H1 (cell line): ENCODE measurements around the gene PPA1. TPM values are rescaled to one million over a fixed set of nuclear protein-coding genes. Genes with fewer than 3 reads are reported as not detected.

Source experiments
- CTCF ChIA-PET: fragments of 300-600 bp; sonication (Branson Sonifier 250); formaldehyde crosslinking; loops from one replicate; lab custom pipeline; 2021; ENCODE audit not compliant: partially characterized antibody; lab: Charles Lee
- POLR2A ChIA-PET: fragments of 300-600 bp; sonication (Branson Sonifier 250); formaldehyde crosslinking; loops from one replicate; lab custom pipeline; 2021; ENCODE audit warnings: inconsistent platforms; ENCODE audit not compliant: partially characterized antibody; lab: Charles Lee
- DNase-seq, 2 experiments: peaks; one replicate each; pipeline versions ENCODE4 v3.0.0 to v3.0.0-alpha.2; 2010 to 2022; ENCODE audit warnings: low spot score in 2 of 2, low read depth in 1 of 2, mixed read lengths in 1 of 2
- FAIRE-seq: peaks from 2 replicates; lab custom pipeline; 2011; peaks lifted over from hg19 to GRCh38; lab: Jason Lieb, UNC
- H2AFZ ChIP-seq: 2 replicates; pipeline ENCODE4 v1.8.1; 2012; ENCODE audit warnings: low read length, inconsistent platforms
- H2AK5ac ChIP-seq: 2 replicates; pipeline ENCODE4 v1.6.1; 2013; ENCODE audit warnings: low read depth, low read length
- H2BK120ac ChIP-seq: replicated peaks from 2 replicates; pipeline ENCODE3; 2013; ENCODE audit warnings: low read depth, low read length, inconsistent platforms
- H2BK12ac ChIP-seq: 2 replicates; pipeline ENCODE4 v1.6.1; 2013; ENCODE audit warnings: low read depth, low read length
- H2BK15ac ChIP-seq: 2 replicates; pipeline ENCODE4 v1.6.1; 2013; ENCODE audit warnings: low read length
- H2BK20ac ChIP-seq: 2 replicates; pipeline ENCODE4 v1.6.1; 2013; ENCODE audit warnings: low read length
- H2BK5ac ChIP-seq: 2 replicates; pipeline ENCODE4 v1.6.1; 2013; ENCODE audit warnings: low read depth, low read length
- H3K14ac ChIP-seq: 2 replicates; pipeline ENCODE4 v1.6.1; 2013; ENCODE audit warnings: inconsistent platforms; ENCODE audit not compliant: insufficient read length
- H3K18ac ChIP-seq: 2 replicates; pipeline ENCODE4 v1.6.1; 2013; ENCODE audit warnings: low read length; ENCODE audit errors: extremely low read depth
- H3K23ac ChIP-seq: 2 replicates; pipeline ENCODE4 v1.6.1; 2013; ENCODE audit warnings: inconsistent platforms; ENCODE audit not compliant: insufficient read length
- H3K23me2 ChIP-seq: 2 replicates; pipeline ENCODE4 v1.6.1; 2013; ENCODE audit warnings: low read depth, low read length
- H3K27ac ChIP-seq: 2 replicates; pipeline ENCODE4 v1.6.1; 2011; ENCODE audit warnings: low read depth, low read length, inconsistent platforms
- H3K27me3 ChIP-seq, 4 experiments: replicated peaks in 1 of 4; 1 replicate in 1 of 4; 2 replicates in 3 of 4; pipeline versions ENCODE4 v1.6.1 to v1.8.1; 2011 to 2013; ENCODE audit warnings: low read length in 3 of 4, mild to moderate bottlenecking in 3 of 4, inconsistent platforms in 2 of 4, mixed read lengths in 2 of 4, moderate library complexity in 1 of 4; ENCODE audit not compliant: control insufficient read depth in 3 of 4, insufficient read depth in 3 of 4; ENCODE audit errors: extremely low read depth in 1 of 4
- H3K36me3 ChIP-seq, 4 experiments: 2 replicates each; pipeline versions ENCODE4 v1.6.1 to v1.8.1; 2011 to 2013; ENCODE audit warnings: mild to moderate bottlenecking in 4 of 4, low read length in 3 of 4, moderate library complexity in 2 of 4, control low read depth in 1 of 4, inconsistent platforms in 1 of 4; ENCODE audit not compliant: insufficient read depth in 4 of 4, control insufficient read depth in 2 of 4
- H3K4ac ChIP-seq: replicated peaks from 2 replicates; pipeline ENCODE3; 2013; ENCODE audit warnings: low read length, low read depth, mixed read lengths, inconsistent platforms; ENCODE audit not compliant: insufficient read length
- H3K4me1 ChIP-seq, 4 experiments: replicated peaks in 1 of 4; 1 replicate in 1 of 4; 2 replicates in 3 of 4; pipeline versions ENCODE4 v1.6.1 to v1.8.1; 2011 to 2013; ENCODE audit warnings: low read length in 3 of 4, inconsistent platforms in 2 of 4, mixed read lengths in 1 of 4; ENCODE audit not compliant: insufficient read depth in 4 of 4, control insufficient read depth in 3 of 4
- H3K4me2 ChIP-seq, 2 experiments: 2 replicates each; pipeline versions ENCODE4 v1.6.1 to v1.8.1; 2011 to 2013; ENCODE audit warnings: low read depth in 2 of 2, low read length in 2 of 2, control low read depth in 1 of 2, inconsistent platforms in 1 of 2, mild to moderate bottlenecking in 1 of 2; ENCODE audit not compliant: insufficient read depth in 1 of 2
- H3K4me3 ChIP-seq, 4 experiments: fragments of 200-600, 300-600 bp in 1 of 4; sonication (generic), shearing (Covaris generic), sonication (Bioruptor Twin) in 1 of 4; 2 replicates each; pipeline versions ENCODE4 v1.5.1 to v1.8.1; 2011 to 2016; ENCODE audit warnings: low read length in 4 of 4, low read depth in 3 of 4, control low read depth in 2 of 4, inconsistent platforms in 2 of 4, mild to moderate bottlenecking in 2 of 4, mixed read lengths in 1 of 4, moderate library complexity in 1 of 4; ENCODE audit not compliant: insufficient read depth in 2 of 4; ENCODE audit errors: extremely low read depth in 1 of 4
- H3K56ac ChIP-seq: replicated peaks from 2 replicates; pipeline ENCODE3; 2013; ENCODE audit warnings: low read depth, mild to moderate bottlenecking, mixed read lengths, low read length, inconsistent platforms; ENCODE audit not compliant: insufficient read length
- H3K79me1 ChIP-seq: 2 replicates; pipeline ENCODE4 v1.6.1; 2013; ENCODE audit warnings: low read depth, low read length, control low read depth
- H3K79me2 ChIP-seq, 2 experiments: 2 replicates each; pipeline versions ENCODE4 v1.6.1 to v1.8.1; 2012 to 2013; ENCODE audit warnings: low read length in 2 of 2, mild to moderate bottlenecking in 2 of 2, inconsistent platforms in 1 of 2; ENCODE audit not compliant: insufficient read depth in 2 of 2, control insufficient read depth in 1 of 2
- H3K9ac ChIP-seq, 4 experiments: replicated peaks in 1 of 4; 1 replicate in 1 of 4; 2 replicates in 3 of 4; pipeline versions ENCODE4 v1.6.1 to v1.8.1; 2011 to 2013; ENCODE audit warnings: low read depth in 3 of 4, low read length in 3 of 4, control low read depth in 2 of 4, mild to moderate bottlenecking in 2 of 4, moderate library complexity in 2 of 4, inconsistent platforms in 1 of 4; ENCODE audit errors: extremely low read depth in 1 of 4
- H3K9me3 ChIP-seq, 2 experiments: 2 replicates each; pipeline versions ENCODE4 v1.6.1 to v1.8.1; 2012 to 2013; ENCODE audit warnings: mild to moderate bottlenecking in 2 of 2, moderate library complexity in 2 of 2, control low read depth in 1 of 2, inconsistent platforms in 1 of 2, low read depth in 1 of 2, low read length in 1 of 2, mixed read lengths in 1 of 2; ENCODE audit not compliant: insufficient read depth in 2 of 2
- H4K20me1 ChIP-seq, 2 experiments: replicated peaks in 1 of 2; 2 replicates each; pipeline versions ENCODE3 to v1.8.1; 2011 to 2013; ENCODE audit warnings: inconsistent platforms in 2 of 2, low read length in 2 of 2, mild to moderate bottlenecking in 1 of 2; ENCODE audit not compliant: insufficient read depth in 2 of 2, control insufficient read depth in 1 of 2
- H4K5ac ChIP-seq: 2 replicates; pipeline ENCODE4 v1.6.1; 2013; ENCODE audit warnings: low read length, low read depth, mixed read lengths, inconsistent platforms; ENCODE audit not compliant: insufficient read length
- H4K8ac ChIP-seq: 2 replicates; pipeline ENCODE4 v1.8.0; 2013; ENCODE audit warnings: mild to moderate bottlenecking, moderate library complexity, low read length, inconsistent platforms; ENCODE audit not compliant: insufficient read depth; ENCODE audit errors: extremely low read depth
- H4K91ac ChIP-seq: replicated peaks from 2 replicates; pipeline ENCODE3; 2013; ENCODE audit warnings: low read length, mixed read lengths, inconsistent platforms; ENCODE audit not compliant: insufficient read length
- ASH2L ChIP-seq: fragments of 200-600, 300-600 bp; sonication (generic); IDR thresholded peaks from one replicate; pipeline ENCODE4 v1.7.1; 2017; ENCODE audit warnings: low read length
- CEBPB ChIP-seq: IDR thresholded peaks from 2 replicates; pipeline ENCODE4 v1.6.1; 2012; ENCODE audit warnings: low read depth, low read length
- KDM4A ChIP-seq: IDR thresholded peaks from one replicate; pipeline ENCODE4 v1.7.1; 2012; ENCODE audit warnings: low read depth, mild to moderate bottlenecking, moderate library complexity, low read length, inconsistent platforms; ENCODE audit not compliant: severe bottlenecking
- NRF1 ChIP-seq: IDR thresholded peaks from 2 replicates; pipeline ENCODE4 v1.6.1; 2011; ENCODE audit warnings: mild to moderate bottlenecking, low read depth, low read length, improper control_type of control experiment
- RFX5 ChIP-seq: IDR thresholded peaks from 2 replicates; pipeline ENCODE4 v1.6.1; 2011; ENCODE audit warnings: low read depth, low read length, improper control_type of control experiment, borderline replicate concordance
- SIX5 ChIP-seq: IDR thresholded peaks from 2 replicates; pipeline ENCODE4 v1.6.1; 2011; ENCODE audit warnings: mild to moderate bottlenecking, low read depth, low read length
- TAF1 ChIP-seq: IDR thresholded peaks from 2 replicates; pipeline ENCODE4 v1.6.1; 2011; ENCODE audit warnings: mild to moderate bottlenecking, low read depth, low read length
- WGBS, 2 experiments: shearing (Covaris generic) in 1 of 2; methylation state at CpG; one replicate each; pipeline versions ENCODE4 v1.1.6 to v1.1.7; 2013 to 2015; ENCODE audit warnings: low lambda C conversion rate in 2 of 2, mixed read lengths in 2 of 2, inconsistent platforms in 1 of 2, low coverage in 1 of 2, missing lambda C conversion rate in 1 of 2; ENCODE audit not compliant: insufficient replicate concordance in 2 of 2, insufficient coverage in 1 of 2, insufficient read length in 1 of 2; ENCODE audit errors: extremely low coverage in 1 of 2, missing lambda C conversion rate in 1 of 2; 5-methylcytosine and 5-hydroxymethylcytosine counted together
- polyA plus RNA-seq, 7 experiments: library from polyadenylated mRNA; depleted of rRNA in 3 of 7; stranded (reverse) in 5 of 7; unstranded in 2 of 7; fragments of >200 nt in 5 of 7; fragments of 200-250 nt in 2 of 7; gene quantifications; 1 replicate in 5 of 7; 2 replicates in 1 of 7; 4 replicates in 1 of 7; pipeline versions ENCODE4 v1.2.1 to v1.2.3, GENCODE V29; 2011 to 2013; ENCODE audit warnings: missing spikeins in 2 of 7, mixed read lengths in 2 of 7
- total RNA-seq: library from RNA; stranded (reverse); fragmentation: NEBNext Ultra II Directional; extraction: Animal tissue kit (Norgen Biotek cat#: 25700); gene quantifications from 2 replicates; pipeline ENCODE4 v1.2.1, GENCODE V29; 2021
- TF ChIP-seq, protein P1 (sequence below): IDR thresholded peaks from 2 replicates; pipeline ENCODE4 v1.6.1; 2011; ENCODE audit warnings: low read length, improper control_type of control experiment

PPA1 gene
- total and polyA plus RNA-seq, 2 of the 8 experiments (the other 6 are each of a cell fraction or from before 2014, with no cell fraction given) = 77.0 to 191 TPM

DNA sequence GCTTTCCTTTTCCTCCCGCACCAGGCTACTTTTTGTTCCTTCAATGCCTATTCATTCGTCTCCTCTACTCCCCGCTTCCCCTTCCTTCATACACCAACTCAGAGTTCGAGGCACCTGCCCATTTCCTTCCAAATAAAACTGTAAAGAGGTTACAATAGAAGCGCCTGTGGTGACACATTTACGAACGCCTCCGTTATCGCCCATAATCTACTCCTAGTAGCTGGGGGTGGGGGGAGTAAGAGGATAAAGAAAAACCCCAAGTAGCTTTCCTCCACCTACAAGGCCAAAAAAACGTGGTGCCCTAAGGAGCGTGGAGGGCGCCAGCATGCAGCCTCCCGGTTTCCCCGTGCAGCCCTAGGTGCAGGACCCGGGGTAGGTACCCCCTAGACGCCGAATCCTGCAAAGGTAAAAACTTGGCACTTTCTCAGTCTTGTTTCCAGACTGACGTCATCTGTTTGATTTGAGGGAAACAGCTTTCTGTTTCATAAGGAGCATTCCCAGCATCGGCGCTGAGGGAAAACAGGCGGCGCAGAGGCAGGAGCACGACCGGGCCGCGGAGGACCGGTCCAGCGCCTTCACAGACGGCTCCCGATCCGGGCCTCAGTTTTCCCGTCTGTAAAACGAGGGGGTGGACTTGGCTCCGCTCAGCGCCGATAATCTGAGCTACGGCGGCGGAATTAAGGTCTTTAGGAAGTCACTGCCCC lies 922 bp downstream of the PPA1 start:
- H3K4ac ChIP-seq = no peak overlapping the region
- H2AK5ac ChIP-seq = no peak overlapping the region
- no peak overlapping the region for H2BK15ac ChIP-seq
- no peak overlapping the region for H2BK20ac ChIP-seq
- no peak overlapping the region for H3K27ac ChIP-seq
- no peak overlapping the region for H2BK12ac ChIP-seq
- FAIRE-seq (no peak), DNase-seq (peak in 1 of 2 experiments; percentile 52)
- H3K18ac ChIP-seq = no peak overlapping the region; the same call in 1 of the 2 replicates
- ChIA-PET CTCF (interaction anchor here (0.6 to 3.0 kb wide), 11 partner anchors 10 to 308 kb away, joined by 3 to 23 read pairs (median 3); no protein-coding TSS in a partner anchor), POLR2A (interaction anchor here (0.6 to 3.1 kb wide), 5 partner anchors 8 to 1889 kb away, joined by 3 to 12 read pairs (median 3); no protein-coding TSS in a partner anchor)
- no peak overlapping the region for H4K91ac ChIP-seq
- H3K56ac ChIP-seq = no peak overlapping the region
- no peaks in the 10 kb centered on the region for H4K20me1 ChIP-seq
- peak overlapping the region; percentile 75 to 91 for H3K4me2 ChIP-seq
- peak overlapping the region; percentile 67 to 75 (median 68) for H3K4me3 ChIP-seq
- 4% methylated on average over 38 of the region's 39 CpGs; no CpG with 5 or more reads in 1 of the 2 experiments for WGBS, 2 experiments
- peaks cover 0 to 7% (median 2%) of the 10 kb centered on the region in 4 experiments; a peak in 4 of 7 replicates for H3K4me1 ChIP-seq
- H2AFZ ChIP-seq = peak overlapping the region; percentile 18; the same call in 1 of the 2 replicates
- H3K36me3 ChIP-seq = peaks cover 5 to 16% (median 10%) of the 10 kb centered on the region in 4 experiments; a peak in 5 of 8 replicates
- H2BK120ac ChIP-seq = no peak overlapping the region
- H3K27me3 ChIP-seq = peaks cover 0 to 4% (median 0%) of the 10 kb centered on the region in 4 experiments; a peak in 2 of 7 replicates
- no peaks in the 10 kb centered on the region for H3K9me3 ChIP-seq
- H3K79me2 ChIP-seq = peaks cover 0 to 19% of the 10 kb centered on the region in 2 experiments; a peak in 3 of 4 replicates
- peak overlapping the region in 3 of 4 experiments; percentile 16 to 43 (median 33); a peak in 5 of 7 replicates for H3K9ac ChIP-seq
- no peak overlapping the region for H3K14ac ChIP-seq
- H2BK5ac ChIP-seq = no peak overlapping the region
- H4K8ac ChIP-seq = peak overlapping the region; percentile 19; the same call in 1 of the 2 replicates
- no peak overlapping the region for H4K5ac ChIP-seq
- H3K79me1 ChIP-seq = peaks cover 5% of the 10 kb centered on the region; the same call in 1 of the 2 replicates
- H3K23ac ChIP-seq = no peak overlapping the region
- H3K23me2 ChIP-seq = peaks cover 12% of the 10 kb centered on the region
- TF ChIP-seq SIX5 = no peak
- TF ChIP-seq KDM4A = peak; percentile 56
- TF ChIP-seq RFX5 = no peak
- no peak for TF ChIP-seq CEBPB
- no peak for TF ChIP-seq NRF1
- TF ChIP-seq, protein P1, sequence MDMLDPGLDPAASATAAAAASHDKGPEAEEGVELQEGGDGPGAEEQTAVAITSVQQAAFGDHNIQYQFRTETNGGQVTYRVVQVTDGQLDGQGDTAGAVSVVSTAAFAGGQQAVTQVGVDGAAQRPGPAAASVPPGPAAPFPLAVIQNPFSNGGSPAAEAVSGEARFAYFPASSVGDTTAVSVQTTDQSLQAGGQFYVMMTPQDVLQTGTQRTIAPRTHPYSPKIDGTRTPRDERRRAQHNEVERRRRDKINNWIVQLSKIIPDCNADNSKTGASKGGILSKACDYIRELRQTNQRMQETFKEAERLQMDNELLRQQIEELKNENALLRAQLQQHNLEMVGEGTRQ = no peak
- peak; percentile 2 for TF ChIP-seq ASH2L
- no peak for TF ChIP-seq TAF1
